HG03095 (cell line): Measurements from ENCODE around the gene LITAF.
"Not testable (repeated sequence)": the region's sequence is repeated elsewhere in the genome, so short reads cannot be mapped to it uniquely, and the experiment has no call there.

Source experiments
- ATAC-seq: cut with Tn5 transposase; IDR thresholded peaks from one replicate; pipeline ENCODE4 v1.9.1; 2021; ENCODE audit warnings: moderate library complexity; ENCODE audit not compliant: unreplicated experiment

LITAF gene

GRCh38 chr16:11621539-11621919 is 34.8 kb upstream of the LITAF start:
- no peak for ATAC-seq

GRCh38 chr16:11620243-11621003 is 33.7 kb upstream of the LITAF start:
- ATAC-seq, result no peak

GRCh38 chr16:11619327-11619851 is 32.7 kb upstream of the LITAF start:
- no peak for ATAC-seq

- no peak for ATAC-seq
These were observed 31.5 kb upstream of the LITAF start for GRCh38 chr16:11618107-11618717.

- no peak for ATAC-seq
These were observed 29.2 kb upstream of the LITAF start for GRCh38 chr16:11615748-11616447.

- no peak for ATAC-seq
These were observed 28.0 kb upstream of the LITAF start for GRCh38 chr16:11614587-11615175.

- peak; percentile 51 for ATAC-seq
These were observed 26.9 kb upstream of the LITAF start for GRCh38 chr16:11613381-11614303.

GRCh38 chr16:11612665-11613025 is 25.9 kb upstream of the LITAF start:
- no peak for ATAC-seq

GRCh38 chr16:11611871-11612664 is 25.3 kb upstream of the LITAF start:
- ATAC-seq, result no peak

- no peak for ATAC-seq
These were observed 23.9 kb upstream of the LITAF start for GRCh38 chr16:11610580-11610979.

- ATAC-seq, result no peak
These were observed 23.4 kb upstream of the LITAF start for GRCh38 chr16:11610121-11610505.

GRCh38 chr16:11609474-11610120 is 22.9 kb upstream of the LITAF start:
- no peak for ATAC-seq

GRCh38 chr16:11605891-11606290 is 19.2 kb upstream of the LITAF start:
- no peak for ATAC-seq

GRCh38 chr16:11605564-11605886 is 18.8 kb upstream of the LITAF start:
- no peak for ATAC-seq

- ATAC-seq, result no peak
These were observed 18.3 kb upstream of the LITAF start for GRCh38 chr16:11604783-11605563.

GRCh38 chr16:11604296-11604695 is 17.6 kb upstream of the LITAF start:
- ATAC-seq, result not testable (repeated sequence)

- ATAC-seq, result no peak
These were observed 16.6 kb upstream of the LITAF start for GRCh38 chr16:11603331-11603750.

- ATAC-seq, result no peak
These were observed 15.6 kb upstream of the LITAF start for GRCh38 chr16:11602321-11602720.

GRCh38 chr16:11601911-11602310 is 15.2 kb upstream of the LITAF start:
- no peak for ATAC-seq
